Smooth muscle cell (in vitro differentiated cells): ENCODE data around the gene ASF1B. TPM values are rescaled to one million over a fixed set of nuclear protein-coding genes. Genes with fewer than 3 reads are reported as not detected.

Source experiments
- DNase-seq: peaks from one replicate; lab custom pipeline; 2025; ENCODE audit not compliant: unreplicated experiment; lab: John Stamatoyannopoulos, UW
- H2AFZ ChIP-seq: fragments of 200-600 bp; sonication (generic); 2 replicates; pipeline ENCODE4 v1.6.0; 2016; ENCODE audit warnings: antibody characterized with exemption, low read depth, mild to moderate bottlenecking
- H3F3A ChIP-seq: fragments of 200-600 bp; sonication (generic); 2 replicates; pipeline ENCODE4 v1.6.0; 2017; ENCODE audit warnings: antibody characterized with exemption, low read depth
- H3K27ac ChIP-seq: fragments of 200-600 bp; sonication (generic); 2 replicates; pipeline ENCODE4 v1.5.1; 2016; ENCODE audit warnings: low read depth, mild to moderate bottlenecking
- H3K27me3 ChIP-seq: fragments of 200-600 bp; sonication (generic); 2 replicates; pipeline ENCODE4 v1.6.1; 2016; ENCODE audit warnings: low read depth, mild to moderate bottlenecking
- H3K36me3 ChIP-seq: fragments of 200-600 bp; sonication (generic); 2 replicates; pipeline ENCODE4 v1.5.1; 2016; ENCODE audit warnings: low read depth
- H3K4me1 ChIP-seq: fragments of 200-600 bp; sonication (generic); 2 replicates; pipeline ENCODE4 v1.5.1; 2016; ENCODE audit warnings: low read depth
- H3K4me2 ChIP-seq: fragments of 200-600 bp; sonication (generic); 2 replicates; pipeline ENCODE4 v1.6.0; 2016; ENCODE audit warnings: mild to moderate bottlenecking
- H3K4me3 ChIP-seq: fragments of 200-600 bp; sonication (generic); 2 replicates; pipeline ENCODE4 v1.5.1; 2016; ENCODE audit warnings: mild to moderate bottlenecking
- H3K79me2 ChIP-seq: fragments of 200-600 bp; sonication (generic); 2 replicates; pipeline ENCODE4 v1.6.0; 2016; ENCODE audit warnings: low read depth, mild to moderate bottlenecking
- H3K9ac ChIP-seq: fragments of 200-600 bp; sonication (generic); 2 replicates; pipeline ENCODE4 v1.6.0; 2016; ENCODE audit warnings: low read depth
- H3K9me3 ChIP-seq: fragments of 200-600 bp; sonication (generic); replicated peaks from 2 replicates; pipeline ENCODE4 v1.5.1; 2016; ENCODE audit warnings: low read depth
- H4K20me1 ChIP-seq: fragments of 200-600 bp; sonication (generic); 2 replicates; pipeline ENCODE4 v1.6.0; 2016; ENCODE audit warnings: low read depth
- CTCF ChIP-seq: fragments of 200-600 bp; sonication (generic); IDR thresholded peaks from 2 replicates; pipeline ENCODE4 v1.5.1; 2017; ENCODE audit warnings: borderline replicate concordance, mild to moderate bottlenecking, antibody characterized with exemption; ENCODE audit not compliant: insufficient read depth, poor library complexity, severe bottlenecking
- WGBS: methylation state at CpG from one replicate; pipeline ENCODE4 v1.1.7; 2016; ENCODE audit warnings: low lambda C conversion rate; 5-methylcytosine and 5-hydroxymethylcytosine counted together
- polyA plus RNA-seq: library from polyadenylated mRNA; unstranded; fragments of >200 nt; fragmentation: Nextera tagmentation; extraction: Ambion mirVana; gene quantifications from 2 replicates; pipeline ENCODE4 v1.2.1, GENCODE V29; 2016
- total RNA-seq: library from RNA; depleted of rRNA; stranded (reverse); fragments of >200 nt; gene quantifications from 2 replicates; pipeline ENCODE4 v1.2.3, GENCODE V29; 2014

The ASF1B gene
- total and polyA plus RNA-seq, 2 experiments from 2014 or later, result 11.3 to 13.4 TPM

GRCh38 chr19:14097532-14098151 is 38.7 kb downstream of the ASF1B start:
- Histone ChIP-seq H3K4me3 (no peak overlapping the region), H3F3A (no peaks in the 10 kb centered on the region), H3K27ac (no peak overlapping the region), H3K79me2 (no peaks in the 10 kb centered on the region), H3K4me2 (no peak overlapping the region), H3K9ac (no peak overlapping the region), H3K4me1 (no peaks in the 10 kb centered on the region), H3K27me3 (no peaks in the 10 kb centered on the region), H2AFZ (no peak overlapping the region), H4K20me1 (no peaks in the 10 kb centered on the region), H3K9me3 (no peaks in the 10 kb centered on the region), H3K36me3 (no peaks in the 10 kb centered on the region)
- DNase-seq, result no peak
- 93% methylated on average over 20 of the region's 21 CpGs for WGBS
- TF ChIP-seq CTCF, result no peak

GRCh38 chr19:14096272-14096992 is 40.0 kb downstream of the ASF1B start:
- H3F3A ChIP-seq, result no peaks in the 10 kb centered on the region
- no peaks in the 10 kb centered on the region for H3K9me3 ChIP-seq
- no peak for DNase-seq
- no peak overlapping the region for H3K4me3 ChIP-seq
- H3K9ac ChIP-seq, result no peak overlapping the region
- no peak for TF ChIP-seq CTCF
- no peak overlapping the region for H3K27ac ChIP-seq
- no peak overlapping the region for H3K4me2 ChIP-seq
- H3K79me2 ChIP-seq, result no peaks in the 10 kb centered on the region
- H3K4me1 ChIP-seq, result no peaks in the 10 kb centered on the region
- no peaks in the 10 kb centered on the region for H3K36me3 ChIP-seq
- 97% methylated on average over 11 of the region's 11 CpGs for WGBS
- no peaks in the 10 kb centered on the region for H3K27me3 ChIP-seq
- H4K20me1 ChIP-seq, result no peaks in the 10 kb centered on the region
- no peak overlapping the region for H2AFZ ChIP-seq

GRCh38 chr19:14094854-14095253 is 41.5 kb downstream of the ASF1B start:
- Histone ChIP-seq H3K4me1 (no peaks in the 10 kb centered on the region), H3K27ac (no peak overlapping the region), H4K20me1 (no peaks in the 10 kb centered on the region), H3K9ac (no peak overlapping the region), H3K9me3 (no peaks in the 10 kb centered on the region), H2AFZ (no peak overlapping the region), H3K79me2 (no peaks in the 10 kb centered on the region), H3K4me3 (no peak overlapping the region), H3K27me3 (no peaks in the 10 kb centered on the region), H3K4me2 (no peak overlapping the region), H3F3A (no peaks in the 10 kb centered on the region), H3K36me3 (no peaks in the 10 kb centered on the region)
- no peak for DNase-seq
- 97% methylated on average over 7 of the region's 7 CpGs for WGBS
- no peak for TF ChIP-seq CTCF
